Keratinocyte (primary cell): ENCODE data around the gene PEX16.

Experiments used
- EZH2 ChIP-seq: IDR thresholded peaks from one replicate; pipeline ENCODE4 v1.6.1; 2012; ENCODE audit warnings: inconsistent platforms, mild to moderate bottlenecking, low read length, moderate library complexity
- TF ChIP-seq, protein P1 (sequence below), 3 experiments: IDR thresholded peaks in 1 of 3; conservative IDR thresholded peaks in 1 of 3; optimal IDR thresholded peaks in 1 of 3; 2 replicates in 2 of 3; 3 replicates in 1 of 3; pipeline versions ENCODE3 to v1.5.1; 2011; ENCODE audit warnings: low read length in 3 of 3, mild to moderate bottlenecking in 3 of 3, moderate library complexity in 2 of 3, control low read depth in 1 of 3, inconsistent platforms in 1 of 3; ENCODE audit not compliant: insufficient read depth in 2 of 3; ENCODE audit errors: extremely low read depth in 1 of 3

DNA sequence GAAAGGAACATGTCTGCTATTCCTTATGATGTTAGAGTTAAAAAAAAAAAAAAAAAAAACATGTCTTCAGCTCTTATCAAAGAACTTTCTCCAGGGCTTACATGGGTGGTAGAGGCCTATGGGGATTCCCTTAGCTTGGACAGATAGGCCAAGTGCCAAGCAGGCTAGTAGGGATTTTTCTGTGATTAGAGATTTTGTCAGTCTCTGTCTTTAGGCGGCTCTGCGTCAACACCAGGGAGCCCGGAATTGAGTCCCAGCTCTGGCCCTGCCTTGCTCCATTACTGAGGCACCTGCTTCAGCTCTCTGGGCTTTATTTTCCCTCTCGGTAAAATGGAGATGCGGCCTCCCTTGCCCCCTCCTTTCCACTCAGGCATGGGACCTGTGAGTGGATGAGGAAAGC, 57.3 kb downstream of the PEX16 start:
- TF ChIP-seq, protein P1, sequence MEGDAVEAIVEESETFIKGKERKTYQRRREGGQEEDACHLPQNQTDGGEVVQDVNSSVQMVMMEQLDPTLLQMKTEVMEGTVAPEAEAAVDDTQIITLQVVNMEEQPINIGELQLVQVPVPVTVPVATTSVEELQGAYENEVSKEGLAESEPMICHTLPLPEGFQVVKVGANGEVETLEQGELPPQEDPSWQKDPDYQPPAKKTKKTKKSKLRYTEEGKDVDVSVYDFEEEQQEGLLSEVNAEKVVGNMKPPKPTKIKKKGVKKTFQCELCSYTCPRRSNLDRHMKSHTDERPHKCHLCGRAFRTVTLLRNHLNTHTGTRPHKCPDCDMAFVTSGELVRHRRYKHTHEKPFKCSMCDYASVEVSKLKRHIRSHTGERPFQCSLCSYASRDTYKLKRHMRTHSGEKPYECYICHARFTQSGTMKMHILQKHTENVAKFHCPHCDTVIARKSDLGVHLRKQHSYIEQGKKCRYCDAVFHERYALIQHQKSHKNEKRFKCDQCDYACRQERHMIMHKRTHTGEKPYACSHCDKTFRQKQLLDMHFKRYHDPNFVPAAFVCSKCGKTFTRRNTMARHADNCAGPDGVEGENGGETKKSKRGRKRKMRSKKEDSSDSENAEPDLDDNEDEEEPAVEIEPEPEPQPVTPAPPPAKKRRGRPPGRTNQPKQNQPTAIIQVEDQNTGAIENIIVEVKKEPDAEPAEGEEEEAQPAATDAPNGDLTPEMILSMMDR (optimal IDR thresholded peaks at IDR 0.05 in 1 of 3, IDR thresholded peaks at IDR 0.05 in 1 of 3, conservative IDR thresholded peaks at IDR 0.05 in 1 of 3; ENCODE audit: extremely low read depth in 1 of 3, insufficient read depth in 2 of 3, low read length in 3 of 3) = no peak
- no peak for TF ChIP-seq EZH2
